SK-N-SH treated with all-trans-retinoic acid at 6 μM for 48 hours (cell line): ENCODE data around the gene ROCK2.

ENCODE experiments used
- ARNTL ChIP-seq: fragments of 450-650 bp; formaldehyde crosslinking; IDR thresholded peaks from 2 replicates; pipeline ENCODE4 v1.5.0; 2020; ENCODE audit warnings: low read depth, mild to moderate bottlenecking, moderate library complexity, borderline replicate concordance
- BACH2 ChIP-seq: fragments of 250-450 bp; sonication (Bioruptor Pico); IDR thresholded peaks from 2 replicates; pipeline ENCODE4 v1.9.0; 2021; ENCODE audit warnings: mild to moderate bottlenecking, borderline replicate concordance
- GLIS3 ChIP-seq: fragments of 250-450 bp; sonication (Bioruptor Pico); IDR thresholded peaks from 2 replicates; pipeline ENCODE4 v1.5.0; 2020; ENCODE audit warnings: mild to moderate bottlenecking, moderate library complexity
- PATZ1 ChIP-seq: fragments of 250-450 bp; sonication (Bioruptor Pico); IDR thresholded peaks from 2 replicates; pipeline ENCODE4 v1.8.0; 2020; ENCODE audit warnings: mild to moderate bottlenecking, moderate library complexity, borderline replicate concordance
- TOX ChIP-seq: fragments of 250-450 bp; sonication (Bioruptor Pico); IDR thresholded peaks from 2 replicates; pipeline ENCODE4 v1.8.0; 2021; ENCODE audit warnings: mild to moderate bottlenecking, moderate library complexity, borderline replicate concordance
- ZFP3 ChIP-seq: fragments of 250-450 bp; sonication (Bioruptor Pico); IDR thresholded peaks from 2 replicates; pipeline ENCODE4 v1.5.0; 2020; ENCODE audit warnings: mild to moderate bottlenecking, moderate library complexity
- ZFP30 ChIP-seq: fragments of 450-650 bp; formaldehyde crosslinking; IDR thresholded peaks from 2 replicates; pipeline ENCODE4 v1.5.0; 2022; ENCODE audit warnings: mild to moderate bottlenecking, moderate library complexity

DNA sequence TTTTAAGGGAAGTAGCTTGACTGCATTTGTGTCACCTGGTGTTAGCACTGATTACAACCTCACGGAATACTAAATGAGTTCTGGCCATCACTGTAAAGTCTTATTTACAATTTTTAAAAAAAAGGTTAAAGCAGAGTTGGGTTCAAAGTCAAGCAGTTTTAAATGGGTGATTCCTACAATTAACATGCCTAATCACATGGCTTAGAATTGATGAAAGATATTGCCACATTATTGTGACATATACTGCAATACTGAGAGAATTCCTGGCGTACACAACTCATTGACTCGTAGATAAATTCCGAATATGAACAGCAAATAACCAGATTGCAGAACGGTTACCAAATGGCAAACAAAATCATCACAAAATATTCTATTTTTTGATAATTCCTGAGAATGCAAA lies 34.2 kb downstream of the ROCK2 start:
- no peak for TF ChIP-seq PATZ1 (CRISPR knock-in tag)
- no peak for TF ChIP-seq ZFP3 (CRISPR knock-in tag)
- TF ChIP-seq BACH2 (CRISPR knock-in tag): no peak
- TF ChIP-seq GLIS3: no peak
- no peak for TF ChIP-seq ARNTL (CRISPR knock-in tag)
- no peak for TF ChIP-seq TOX (CRISPR knock-in tag)
- no peak for TF ChIP-seq ZFP30 (CRISPR knock-in tag)
